KOPT-K1 (cell line): ENCODE results near the gene CCL14.

Experiments
- H3K27ac ChIP-seq: fragments of 200-600 bp; sonication (generic); 2 replicates; pipeline ENCODE4 v1.5.1; 2016; ENCODE audit warnings: antibody characterized with exemption, mild to moderate bottlenecking, low read depth, low read length; ENCODE audit not compliant: poor library complexity, severe bottlenecking
- H3K36me3 ChIP-seq: fragments of 200-600 bp; sonication (generic); 2 replicates; pipeline ENCODE4 v1.5.1; 2017; ENCODE audit warnings: antibody characterized with exemption, mild to moderate bottlenecking, low read length, moderate library complexity; ENCODE audit not compliant: insufficient read depth
- H3K9me3 ChIP-seq: fragments of 200-600 bp; sonication (generic); 2 replicates; pipeline ENCODE4 v1.5.1; 2017; ENCODE audit warnings: antibody characterized with exemption, low read length, mild to moderate bottlenecking; ENCODE audit not compliant: insufficient read depth, poor library complexity, severe bottlenecking

CCL14 gene

GRCh38 chr17:35973333-35974260, 12.9 kb downstream of the CCL14 start:
- H3K9me3 ChIP-seq: no peaks in the 10 kb centered on the region
- H3K36me3 ChIP-seq: no peaks in the 10 kb centered on the region
- H3K27ac ChIP-seq: no peak overlapping the region

DNA sequence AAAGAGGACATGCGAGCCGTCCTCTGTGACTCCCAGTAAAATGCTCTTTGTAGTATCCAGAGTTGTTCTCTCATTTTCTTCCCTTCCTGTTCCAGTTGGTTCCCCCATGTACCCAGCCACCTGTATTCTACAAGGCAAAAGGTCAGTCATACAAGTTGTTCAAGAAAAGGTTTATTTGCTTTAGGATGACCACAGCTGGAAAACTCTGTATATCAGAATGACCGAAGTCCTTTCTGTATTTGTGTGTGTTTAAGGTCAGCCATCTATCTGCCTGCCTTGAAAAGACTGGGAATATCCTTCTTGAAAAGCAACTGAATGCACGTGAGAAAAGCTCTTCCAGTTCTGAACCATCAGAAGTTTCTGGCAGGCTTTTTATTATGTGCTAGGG, 13.6 kb downstream of the CCL14 start:
- no peaks in the 10 kb centered on the region for H3K36me3 ChIP-seq
- H3K9me3 ChIP-seq: no peaks in the 10 kb centered on the region
- H3K27ac ChIP-seq: no peak overlapping the region

- Histone ChIP-seq H3K27ac (no peak overlapping the region), H3K36me3 (no peaks in the 10 kb centered on the region)
Measured at GRCh38 chr17:35972535-35972934, 14.0 kb downstream of the CCL14 start.

DNA sequence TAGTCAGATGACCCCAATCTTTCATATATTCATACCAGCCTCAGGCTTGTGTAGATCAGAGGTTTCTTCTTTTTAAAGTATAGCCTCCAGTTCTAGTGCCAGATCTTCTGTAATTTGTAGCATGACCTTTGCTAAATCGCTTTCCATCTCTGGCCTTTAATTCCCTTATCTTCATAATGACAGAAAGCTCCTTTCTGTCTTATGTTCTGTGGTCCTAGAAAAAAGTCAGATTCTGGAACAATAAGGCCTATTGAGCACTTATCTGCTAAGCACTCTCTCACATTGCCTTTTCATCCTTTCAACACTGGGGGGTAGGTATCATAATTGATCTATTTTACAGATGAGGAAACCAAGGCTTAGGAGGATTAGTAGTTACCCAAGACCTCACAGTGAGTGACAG, 14.5 kb downstream of the CCL14 start:
- no peaks in the 10 kb centered on the region for H3K9me3 ChIP-seq

More at GRCh38 chr17:35972535-35972934, 14.0 kb downstream of the CCL14 start:
- H3K9me3 ChIP-seq: no peaks in the 10 kb centered on the region

DNA sequence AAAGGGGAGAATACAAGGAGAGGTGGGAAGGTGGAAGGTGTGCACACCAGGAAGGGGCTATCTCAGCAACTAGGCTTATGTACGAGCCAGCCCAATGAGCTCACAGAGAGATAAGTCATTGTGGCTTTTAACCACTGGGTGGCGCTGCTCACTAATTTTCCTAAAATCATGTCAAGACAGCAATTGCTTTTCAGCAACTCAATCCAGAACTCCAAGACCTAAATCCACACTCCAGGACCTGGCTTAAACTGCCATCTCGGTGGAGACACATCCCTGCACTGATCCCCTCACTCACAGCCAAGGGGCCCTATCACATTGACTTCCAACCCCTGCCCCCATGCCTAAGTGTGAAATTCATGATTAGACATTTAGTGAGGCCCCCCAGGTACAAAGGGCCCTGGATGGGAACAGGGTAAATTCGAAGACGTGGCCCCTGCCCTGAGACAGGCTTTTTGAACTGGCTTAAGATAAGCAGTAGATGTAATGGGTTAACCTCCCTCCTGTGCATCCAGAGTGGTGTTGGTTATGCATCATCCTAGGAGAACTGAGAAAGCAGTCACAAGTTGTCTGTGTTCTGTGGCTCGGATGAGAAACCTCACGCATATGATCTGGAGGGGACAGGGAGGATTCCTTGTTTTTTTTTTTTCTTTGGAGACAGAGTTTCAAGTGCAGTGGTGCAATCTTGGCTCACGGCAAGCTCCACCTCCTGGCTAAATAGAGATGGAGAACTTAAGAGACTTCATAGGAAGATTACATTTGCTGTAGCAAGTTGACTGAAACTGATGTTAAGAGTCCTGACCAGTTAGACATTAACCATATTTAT, 16.8 kb downstream of the CCL14 start:
- H3K36me3 ChIP-seq: no peaks in the 10 kb centered on the region
- H3K27ac ChIP-seq: no peak overlapping the region
- H3K9me3 ChIP-seq: no peaks in the 10 kb centered on the region

More for the DNA sequence above, 14.5 kb downstream of the CCL14 start:
- Histone ChIP-seq H3K36me3 (no peaks in the 10 kb centered on the region), H3K27ac (no peak overlapping the region)

- Histone ChIP-seq H3K9me3 (no peaks in the 10 kb centered on the region), H3K36me3 (no peaks in the 10 kb centered on the region), H3K27ac (no peak overlapping the region)
Measured at GRCh38 chr17:35968520-35969054, 17.9 kb downstream of the CCL14 start.

- no peak overlapping the region for H3K27ac ChIP-seq
- H3K36me3 ChIP-seq: no peaks in the 10 kb centered on the region
- no peaks in the 10 kb centered on the region for H3K9me3 ChIP-seq
Measured at GRCh38 chr17:35965272-35965671, 21.3 kb downstream of the CCL14 start.

DNA sequence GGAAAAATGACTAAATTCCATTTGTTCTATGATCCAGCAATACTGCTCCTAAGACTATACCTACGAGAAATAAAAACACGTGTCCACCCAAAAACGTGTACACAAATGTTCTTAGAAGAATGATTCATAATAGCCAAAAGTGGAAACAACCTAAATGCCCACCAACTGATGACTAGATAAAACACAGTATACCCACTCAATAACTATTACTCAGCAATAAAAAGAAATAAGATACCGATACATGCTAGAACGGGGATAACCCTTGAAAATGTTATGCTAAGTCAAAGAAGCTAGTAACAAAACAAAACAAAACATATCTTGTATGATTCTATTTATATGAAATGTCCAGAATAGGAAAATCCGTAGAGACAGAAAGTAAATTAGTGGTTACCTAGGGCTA, 22.9 kb downstream of the CCL14 start:
- Histone ChIP-seq H3K9me3 (no peaks in the 10 kb centered on the region), H3K36me3 (no peaks in the 10 kb centered on the region), H3K27ac (no peak overlapping the region)

GRCh38 chr17:35953720-35954119, 32.8 kb downstream of the CCL14 start:
- Histone ChIP-seq H3K9me3 (no peaks in the 10 kb centered on the region), H3K36me3 (no peaks in the 10 kb centered on the region), H3K27ac (no peak overlapping the region)

- H3K9me3 ChIP-seq: peaks cover 4% of the 10 kb centered on the region
- no peaks in the 10 kb centered on the region for H3K36me3 ChIP-seq
- H3K27ac ChIP-seq: no peak overlapping the region
Measured at GRCh38 chr17:35949401-35949800, 37.1 kb downstream of the CCL14 start.

GRCh38 chr17:35948092-35948491, 38.4 kb downstream of the CCL14 start:
- no peak overlapping the region for H3K27ac ChIP-seq
- H3K9me3 ChIP-seq: peaks cover 8% of the 10 kb centered on the region
- H3K36me3 ChIP-seq: no peaks in the 10 kb centered on the region

- Histone ChIP-seq H3K9me3 (peaks cover 8% of the 10 kb centered on the region), H3K27ac (no peak overlapping the region), H3K36me3 (no peaks in the 10 kb centered on the region)
Measured at GRCh38 chr17:35947156-35947585, 39.4 kb downstream of the CCL14 start.

DNA sequence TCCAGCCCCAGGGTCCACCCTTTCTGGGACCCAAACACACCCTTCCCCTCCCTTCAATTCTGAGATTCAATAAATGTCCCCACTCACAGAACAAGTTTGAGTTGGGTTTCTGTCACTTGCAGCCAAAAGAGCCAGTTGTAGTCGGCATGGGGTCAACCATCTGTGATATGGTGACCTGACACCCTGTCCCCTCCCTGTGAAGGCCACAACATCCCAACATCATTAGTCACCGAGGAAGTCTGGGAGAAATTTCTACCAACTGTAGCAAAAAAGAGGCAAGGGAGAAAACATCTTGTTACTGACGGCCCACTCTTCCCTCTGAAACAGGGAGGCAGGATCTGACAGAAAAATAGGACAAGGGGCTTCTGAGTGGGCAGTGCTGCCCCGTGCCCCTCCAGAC, 42.4 kb downstream of the CCL14 start:
- Histone ChIP-seq H3K9me3 (peaks cover 8% of the 10 kb centered on the region), H3K36me3 (no peaks in the 10 kb centered on the region), H3K27ac (no peak overlapping the region)

- Histone ChIP-seq H3K27ac (no peak within 1 kb of the TSS), H3K9me3 (peaks cover 8% of the 10 kb centered on the region), H3K36me3 (no peaks in the 10 kb centered on the region)
Measured at GRCh38 chr17:35943537-35943936, 43.0 kb downstream of the CCL14 start, which contains the start of gene LYZL6. Gene LYZL6, minus strand, starts transcription at chr17:35943713. Its CDS starts 4,357 bp downstream, at chr17:35939356.

- Histone ChIP-seq H3K27ac (no peak overlapping the region), H3K36me3 (no peaks in the 10 kb centered on the region), H3K9me3 (peaks cover 8% of the 10 kb centered on the region)
Measured at GRCh38 chr17:35942588-35943186, 43.8 kb downstream of the CCL14 start.
